22Rv1 (cell line): ENCODE results near the gene GREB1.

ENCODE experiments used
- H3K27ac ChIP-seq: fragments of 450-650 bp; 2 replicates; pipeline ENCODE4 v1.5.1; 2017
- ZFX ChIP-seq: fragments of 450-650 bp; IDR thresholded peaks from 2 replicates; pipeline ENCODE4 v1.6.1; 2017; ENCODE audit warnings: antibody characterized with exemption, borderline replicate concordance
- TF ChIP-seq, protein P1 (sequence below): fragments of 450-650 bp; IDR thresholded peaks from 2 replicates; pipeline ENCODE4 v1.5.1; 2017; ENCODE audit warnings: mild to moderate bottlenecking

GREB1 gene

DNA sequence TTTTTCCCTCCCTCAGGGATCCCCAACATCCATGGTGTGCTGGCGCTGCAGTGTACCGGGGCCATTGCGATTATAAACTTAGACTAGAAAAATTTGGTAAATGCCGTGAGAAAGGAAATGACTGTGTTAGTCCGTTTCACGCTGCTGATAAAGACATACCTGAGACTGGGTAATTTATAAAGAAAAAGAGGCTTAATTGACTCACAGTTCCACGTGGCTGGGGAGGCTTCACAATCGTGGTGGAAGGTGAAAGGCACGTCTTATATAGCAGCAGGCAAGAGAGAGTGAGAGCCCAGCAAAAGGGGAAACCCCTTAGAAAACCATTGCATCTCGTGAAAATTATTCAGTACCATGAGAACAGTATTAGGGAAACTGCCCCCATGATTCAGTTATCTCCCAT, 91.8 kb downstream of the GREB1 start:
- H3K27ac ChIP-seq = no peak overlapping the region
- no peak for TF ChIP-seq ZFX

DNA sequence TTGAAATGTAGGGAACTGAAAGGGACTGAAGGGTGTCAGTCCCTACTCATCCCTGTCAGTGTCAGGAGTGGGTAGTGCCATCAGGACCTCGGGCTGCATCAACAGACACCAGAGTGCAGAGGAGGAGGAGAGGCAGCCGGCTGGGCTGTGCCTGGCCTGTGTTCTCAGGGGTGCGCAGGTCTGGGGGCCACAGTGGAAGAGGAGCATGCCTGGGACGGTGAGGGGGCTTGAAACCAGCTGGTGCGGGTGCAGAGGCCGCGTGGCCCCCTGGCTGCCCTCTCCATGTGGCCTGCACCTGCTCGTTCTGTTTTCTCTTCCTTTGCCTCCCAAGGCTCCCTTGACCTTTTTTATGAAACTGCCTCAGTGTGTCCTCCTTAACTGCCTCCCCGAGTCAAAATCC, 94.8 kb downstream of the GREB1 start:
- H3K27ac ChIP-seq = no peak overlapping the region
- TF ChIP-seq ZFX = no peak
- TF ChIP-seq, protein P1, sequence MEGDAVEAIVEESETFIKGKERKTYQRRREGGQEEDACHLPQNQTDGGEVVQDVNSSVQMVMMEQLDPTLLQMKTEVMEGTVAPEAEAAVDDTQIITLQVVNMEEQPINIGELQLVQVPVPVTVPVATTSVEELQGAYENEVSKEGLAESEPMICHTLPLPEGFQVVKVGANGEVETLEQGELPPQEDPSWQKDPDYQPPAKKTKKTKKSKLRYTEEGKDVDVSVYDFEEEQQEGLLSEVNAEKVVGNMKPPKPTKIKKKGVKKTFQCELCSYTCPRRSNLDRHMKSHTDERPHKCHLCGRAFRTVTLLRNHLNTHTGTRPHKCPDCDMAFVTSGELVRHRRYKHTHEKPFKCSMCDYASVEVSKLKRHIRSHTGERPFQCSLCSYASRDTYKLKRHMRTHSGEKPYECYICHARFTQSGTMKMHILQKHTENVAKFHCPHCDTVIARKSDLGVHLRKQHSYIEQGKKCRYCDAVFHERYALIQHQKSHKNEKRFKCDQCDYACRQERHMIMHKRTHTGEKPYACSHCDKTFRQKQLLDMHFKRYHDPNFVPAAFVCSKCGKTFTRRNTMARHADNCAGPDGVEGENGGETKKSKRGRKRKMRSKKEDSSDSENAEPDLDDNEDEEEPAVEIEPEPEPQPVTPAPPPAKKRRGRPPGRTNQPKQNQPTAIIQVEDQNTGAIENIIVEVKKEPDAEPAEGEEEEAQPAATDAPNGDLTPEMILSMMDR = no peak

DNA sequence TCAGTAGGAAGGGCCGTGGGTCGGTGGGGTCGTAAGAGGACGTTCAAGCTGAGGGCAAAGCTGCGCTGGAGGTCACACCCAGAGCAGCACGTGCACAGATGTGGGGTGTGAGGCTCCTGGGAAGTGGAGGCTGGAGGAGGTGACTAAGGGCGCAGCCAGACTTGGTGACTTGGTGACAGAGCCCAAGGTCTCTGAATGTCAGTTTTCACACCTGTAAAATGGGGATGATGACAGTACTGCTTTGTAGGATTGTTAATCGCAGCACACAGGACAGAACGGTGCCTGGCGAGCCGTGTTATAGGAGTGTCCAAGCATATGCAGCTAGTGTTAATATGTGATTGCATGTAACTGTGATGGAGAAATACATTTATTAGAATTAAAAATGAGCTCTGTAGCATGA, 95.4 kb downstream of the GREB1 start:
- TF ChIP-seq ZFX = no peak
- TF ChIP-seq, protein P1 = no peak
- no peak overlapping the region for H3K27ac ChIP-seq

DNA sequence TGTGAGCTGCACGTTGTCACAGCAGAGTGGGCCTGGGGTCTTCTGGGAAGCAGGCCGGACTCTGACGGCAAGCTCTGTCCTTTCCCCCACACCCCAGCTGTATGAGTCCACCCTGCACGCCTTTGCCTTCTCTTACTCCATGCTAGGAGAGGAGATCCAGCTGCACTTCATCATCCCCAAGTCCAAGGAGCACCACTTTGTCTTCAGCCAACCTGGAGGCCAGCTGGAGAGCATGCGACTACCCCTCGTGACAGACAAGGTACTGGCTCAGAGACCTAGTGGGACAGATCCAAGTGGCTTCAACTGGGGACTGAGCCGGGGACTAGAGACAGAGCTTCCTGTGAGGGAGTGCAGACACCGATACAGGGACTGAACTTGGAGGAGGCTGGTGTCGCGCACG, 96.0 kb downstream of the GREB1 start:
- TF ChIP-seq ZFX = no peak
- TF ChIP-seq, protein P1 = no peak
- no peak overlapping the region for H3K27ac ChIP-seq

DNA sequence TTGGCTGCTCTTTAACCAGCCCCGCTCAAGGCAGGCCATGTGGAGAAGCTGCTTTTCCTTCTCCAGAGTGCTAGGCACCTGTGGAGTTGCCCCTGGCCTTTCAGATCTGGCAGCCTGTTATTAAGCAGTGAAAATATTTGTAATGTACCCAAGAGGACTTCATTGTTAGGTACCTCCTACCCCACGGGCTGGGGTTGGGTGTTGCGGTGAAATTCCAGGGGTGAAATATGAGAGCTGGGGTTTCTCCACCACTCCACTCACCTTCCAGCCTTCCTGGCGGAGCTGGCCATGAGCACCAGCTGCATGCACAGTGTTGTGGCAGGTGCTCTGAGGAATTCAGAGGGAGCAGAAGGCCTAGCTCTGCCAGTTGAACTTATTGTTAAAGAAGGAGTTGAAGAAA, 97.0 kb downstream of the GREB1 start:
- TF ChIP-seq, protein P1 = no peak
- no peak for TF ChIP-seq ZFX

DNA sequence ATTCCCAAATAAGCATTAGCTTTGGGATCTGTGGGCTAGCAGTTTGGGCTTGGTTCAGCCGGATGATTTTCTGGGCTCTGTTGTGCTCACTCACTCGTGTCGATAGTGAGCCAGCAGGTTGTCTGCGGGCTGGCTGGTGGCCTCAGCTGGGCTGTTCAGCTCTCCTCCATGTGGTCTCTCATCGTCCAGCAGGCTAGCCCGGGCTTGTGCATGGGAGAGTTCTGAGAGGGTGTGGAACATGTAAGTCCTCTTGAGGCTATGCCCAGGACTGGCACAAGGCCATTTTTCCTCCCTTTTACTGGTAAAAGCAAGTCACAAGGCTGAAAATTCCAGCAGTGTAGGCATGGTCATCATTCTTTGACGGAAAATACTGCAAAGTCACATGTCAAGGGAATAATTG, 97.6 kb downstream of the GREB1 start:
- TF ChIP-seq, protein P1 = no peak
- no peak for TF ChIP-seq ZFX
- H3K27ac ChIP-seq = no peak overlapping the region

More for the DNA sequence above, 97.0 kb downstream of the GREB1 start:
- H3K27ac ChIP-seq = no peak overlapping the region

DNA sequence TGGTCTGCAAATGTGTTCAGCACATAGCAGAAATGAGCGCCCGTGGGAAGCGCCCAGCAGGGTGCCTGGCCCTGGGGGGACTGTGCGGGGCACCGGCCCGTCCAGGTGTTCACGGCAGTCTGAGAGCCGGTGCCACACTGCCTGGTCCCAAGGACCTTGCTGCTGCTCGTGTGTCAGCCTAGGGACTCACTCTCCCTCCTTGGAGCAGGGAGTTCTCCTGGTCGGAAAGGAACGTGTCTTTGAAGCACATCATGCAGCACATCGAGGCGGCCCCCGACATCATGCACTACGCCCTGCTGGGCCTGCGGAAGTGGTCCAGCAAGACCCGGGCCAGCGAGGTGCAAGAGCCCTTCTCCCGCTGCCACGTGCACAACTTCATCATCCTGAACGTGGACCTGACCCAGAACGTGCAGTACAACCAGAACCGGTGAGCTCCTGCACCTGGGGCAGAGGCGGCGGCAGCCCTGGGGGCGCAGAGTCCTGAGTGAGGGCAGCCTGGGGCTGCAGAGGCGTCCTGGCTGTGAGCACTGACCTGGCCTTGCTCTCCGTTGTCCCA, 100.2 kb downstream of the GREB1 start:
- no peak overlapping the region for H3K27ac ChIP-seq
- TF ChIP-seq, protein P1 = no peak
- TF ChIP-seq ZFX = no peak

DNA sequence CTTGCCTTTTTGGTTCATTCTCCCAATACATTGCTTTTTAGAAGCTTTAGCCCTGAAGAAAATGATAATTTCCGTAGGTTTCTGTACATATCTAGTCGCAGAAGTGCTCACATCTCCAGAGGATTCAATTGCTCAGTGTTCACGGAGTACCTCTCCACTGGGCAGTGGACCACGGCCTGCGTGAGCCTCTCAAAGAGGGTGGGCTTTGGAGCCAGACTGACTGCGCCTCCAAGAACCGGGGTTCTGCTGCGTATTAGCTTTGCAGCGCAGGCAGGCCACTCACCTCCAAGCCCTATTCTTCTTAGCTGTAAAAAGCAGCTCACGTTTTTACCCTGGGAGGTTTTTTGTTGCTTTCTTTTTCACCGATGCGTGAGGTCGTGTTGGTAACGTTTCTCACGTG, 100.7 kb downstream of the GREB1 start:
- H3K27ac ChIP-seq = no peak overlapping the region
- no peak for TF ChIP-seq ZFX
- TF ChIP-seq, protein P1 = no peak
